GM19023 (cell line): ENCODE measurements around the gene LDLRAD3.

Experiments
- ATAC-seq: cut with Tn5 transposase; IDR thresholded peaks from one replicate; pipeline ENCODE4 v1.9.1; 2021; ENCODE audit warnings: mild to moderate bottlenecking, moderate library complexity; ENCODE audit not compliant: unreplicated experiment

Gene LDLRAD3

GRCh38 chr11:36070213-36070953 lies 126.5 kb downstream of the LDLRAD3 start:
- ATAC-seq = no peak

- ATAC-seq = no peak
Measured at GRCh38 chr11:36070954-36071330, 127.1 kb downstream of the LDLRAD3 start.

GRCh38 chr11:36071917-36072500 lies 128.1 kb downstream of the LDLRAD3 start:
- no peak for ATAC-seq

DNA sequence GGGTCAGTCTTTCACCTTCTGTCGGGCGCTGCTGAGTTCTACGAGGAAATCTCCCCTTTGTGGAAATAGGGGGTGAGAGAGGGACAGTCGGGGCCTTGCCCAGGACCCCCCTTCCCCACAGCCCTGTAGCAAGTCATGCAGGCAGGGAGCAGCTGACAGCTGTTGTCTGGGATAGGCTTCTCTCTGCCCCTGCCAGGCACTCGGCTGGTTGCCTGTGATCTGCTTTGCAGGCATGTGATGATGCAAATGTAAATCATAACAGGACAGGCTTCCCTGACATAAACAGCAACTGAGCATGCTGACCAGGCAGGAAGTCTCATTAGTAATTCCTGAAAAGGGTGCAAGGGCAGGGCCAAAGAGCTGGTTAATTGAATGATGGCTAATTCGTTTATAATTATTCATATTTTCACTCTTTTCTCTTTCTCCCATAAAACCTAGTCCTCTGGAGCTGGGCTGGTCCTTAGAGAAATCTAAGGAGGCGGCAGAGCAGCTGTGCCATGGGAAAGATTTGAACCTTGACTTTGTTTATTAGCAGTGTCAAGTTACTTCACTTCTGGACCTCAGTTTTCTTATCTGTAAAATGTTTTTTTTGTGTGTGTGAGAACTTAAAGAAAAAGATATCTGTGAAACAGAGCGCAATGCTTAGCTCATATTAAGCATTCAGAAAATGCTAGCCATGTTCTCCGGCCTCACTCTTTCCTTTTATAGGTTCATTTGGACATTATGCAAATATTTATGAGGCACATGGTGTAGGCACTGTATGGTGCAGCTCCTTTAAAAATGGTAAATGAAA lies 129.7 kb downstream of the LDLRAD3 start:
- ATAC-seq = no peak

DNA sequence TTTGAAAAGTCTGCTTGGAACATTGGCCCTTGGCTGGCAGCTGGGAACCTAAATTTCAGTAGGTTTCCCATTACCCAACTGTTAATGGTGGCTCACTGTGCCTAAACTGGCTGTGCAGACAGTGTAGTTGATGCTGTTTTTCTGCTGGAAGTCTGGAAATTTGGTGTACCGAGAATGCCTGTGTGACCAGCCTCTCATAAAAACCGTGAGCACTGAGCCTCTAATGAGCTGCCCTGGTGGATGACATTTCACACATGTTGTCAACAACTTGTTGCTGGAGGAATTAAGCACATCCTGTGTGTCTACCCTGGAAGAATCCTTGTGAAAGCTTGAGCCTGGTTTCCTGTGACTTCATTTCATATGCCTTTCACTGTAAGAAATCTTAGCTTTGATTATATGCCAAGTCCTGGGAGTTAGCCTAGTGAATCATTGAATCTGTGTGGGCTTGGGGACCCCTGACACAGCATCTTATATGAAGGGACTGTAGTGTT lies 131.1 kb downstream of the LDLRAD3 start:
- ATAC-seq = no peak

GRCh38 chr11:36077368-36077767 lies 133.5 kb downstream of the LDLRAD3 start:
- no peak for ATAC-seq

DNA sequence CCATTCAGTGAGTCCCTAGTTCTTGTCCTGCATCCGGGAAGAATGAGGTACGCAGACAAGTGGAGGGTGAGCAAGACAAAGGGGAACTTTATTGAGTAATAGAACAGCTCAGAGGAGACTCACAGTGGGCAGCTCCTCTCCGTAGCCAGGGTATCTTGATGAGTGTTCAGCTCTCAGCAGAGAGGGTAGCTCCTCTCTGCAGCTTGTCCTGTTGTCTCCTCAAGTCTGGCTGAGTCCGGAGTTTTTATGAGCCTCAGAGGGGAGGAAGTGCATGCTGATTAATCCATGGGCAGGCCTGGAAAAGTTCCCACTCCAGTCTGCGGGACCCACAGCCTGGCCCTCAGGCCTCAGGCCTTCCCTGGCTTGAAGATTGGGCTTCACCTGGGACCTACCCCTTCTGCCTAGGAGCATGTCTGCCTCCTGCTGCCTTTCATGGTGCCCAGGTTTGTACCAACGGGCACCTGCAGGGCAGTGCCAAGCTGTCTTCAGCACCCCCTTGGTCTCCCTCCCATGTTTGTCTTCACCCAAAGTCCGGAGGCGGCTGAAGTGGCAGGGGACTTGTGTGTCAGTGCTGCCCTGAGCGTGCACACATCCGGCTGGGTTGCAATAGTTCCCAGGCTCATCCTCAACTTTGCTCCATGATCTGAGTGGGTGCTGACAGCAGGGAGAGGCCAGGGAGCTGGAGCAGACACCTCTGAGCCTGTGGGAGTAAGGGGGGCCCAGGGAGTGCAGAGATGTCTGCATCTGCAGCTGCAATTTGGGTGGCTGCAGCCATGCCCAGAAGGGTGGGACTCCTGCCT lies 134.2 kb downstream of the LDLRAD3 start:
- no peak for ATAC-seq

DNA sequence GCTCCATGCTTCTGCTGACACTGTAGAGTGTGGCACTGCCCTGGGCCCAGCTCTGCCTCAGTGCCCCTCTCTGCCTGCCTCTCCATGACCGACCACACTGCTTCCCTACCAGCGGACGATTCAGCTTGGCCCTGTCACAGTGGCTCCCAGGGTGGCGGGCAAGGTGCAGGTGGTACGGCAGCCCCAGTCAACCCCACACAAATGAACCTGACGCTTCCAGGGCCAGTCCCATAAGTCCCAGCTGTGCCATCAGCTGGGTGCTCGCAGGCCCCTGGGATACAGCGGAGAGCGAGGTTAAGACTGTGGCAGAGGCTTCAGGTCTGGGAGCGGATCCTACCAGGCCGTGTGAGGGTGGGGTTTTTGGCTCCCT lies 134.8 kb downstream of the LDLRAD3 start:
- ATAC-seq = no peak

DNA sequence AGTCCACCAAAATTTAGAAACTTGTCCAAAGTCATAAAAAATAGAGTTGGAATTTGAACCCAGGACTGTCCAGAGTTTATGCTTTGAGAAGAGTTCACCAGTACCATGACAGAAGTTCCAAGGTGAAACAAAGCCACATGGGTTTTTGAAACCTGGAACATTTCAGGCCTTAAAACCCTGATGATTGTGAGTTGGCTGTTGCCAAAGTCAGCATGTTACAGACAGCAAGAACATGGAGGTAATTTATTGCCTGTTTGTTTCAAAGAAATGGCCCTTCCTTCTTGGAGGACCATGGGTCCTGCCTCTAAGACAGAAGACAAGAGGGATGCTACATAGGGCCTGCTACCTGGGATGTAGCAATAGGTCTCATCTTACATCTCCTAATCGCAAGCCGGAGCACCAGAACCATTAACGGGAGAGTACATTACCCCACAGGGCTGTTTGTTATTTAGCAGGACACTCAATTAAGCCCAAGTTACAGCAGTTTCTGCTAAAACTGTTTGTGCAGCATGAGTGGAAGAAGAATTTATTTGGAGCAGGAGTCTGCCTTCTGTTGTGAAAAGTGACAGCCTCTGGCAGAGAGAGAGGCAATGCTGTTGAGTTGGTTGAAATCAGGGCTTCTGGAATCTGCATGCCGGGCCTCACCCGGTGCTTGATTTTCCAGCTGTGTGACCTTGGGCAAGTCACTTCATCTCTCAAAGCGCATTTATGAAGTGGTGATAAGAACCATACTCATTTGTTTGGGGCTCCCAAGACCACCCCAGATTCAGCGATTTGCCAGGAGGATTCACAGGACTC lies 136.2 kb downstream of the LDLRAD3 start:
- no peak for ATAC-seq

DNA sequence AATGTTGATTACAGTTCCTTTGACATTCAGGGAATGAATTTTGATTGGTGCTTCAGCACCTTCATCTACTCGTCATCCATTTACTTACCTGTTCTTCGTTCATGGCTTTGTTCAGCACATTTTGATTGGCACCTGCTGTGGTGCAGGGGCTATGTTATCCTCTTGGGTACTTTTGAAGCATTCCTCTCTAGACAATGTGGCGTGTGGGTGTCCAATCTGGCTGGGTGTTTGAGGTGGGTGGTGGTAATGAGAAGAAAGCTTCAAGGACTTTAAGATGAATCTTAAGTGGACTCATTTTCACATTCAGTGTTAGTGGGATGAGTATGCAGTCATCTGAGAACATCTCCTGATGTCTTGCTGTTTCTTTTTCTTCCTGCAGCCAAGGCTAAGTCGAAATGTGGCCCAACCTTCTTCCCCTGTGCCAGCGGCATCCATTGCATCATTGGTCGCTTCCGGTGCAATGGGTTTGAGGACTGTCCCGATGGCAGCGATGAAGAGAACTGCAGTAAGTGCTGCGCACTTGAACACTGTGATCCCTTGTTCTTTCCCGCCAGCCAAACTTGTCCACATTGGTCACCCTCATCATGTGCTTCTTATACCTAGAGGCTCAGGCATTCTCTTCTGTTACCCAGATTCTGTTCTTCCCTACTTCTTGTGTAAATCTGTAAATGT lies 137.5 kb downstream of the LDLRAD3 start:
- ATAC-seq = no peak

- ATAC-seq = no peak
Measured at GRCh38 chr11:36086366-36086765, 142.5 kb downstream of the LDLRAD3 start.

GRCh38 chr11:36088266-36088972 lies 144.6 kb downstream of the LDLRAD3 start:
- ATAC-seq = no peak

DNA sequence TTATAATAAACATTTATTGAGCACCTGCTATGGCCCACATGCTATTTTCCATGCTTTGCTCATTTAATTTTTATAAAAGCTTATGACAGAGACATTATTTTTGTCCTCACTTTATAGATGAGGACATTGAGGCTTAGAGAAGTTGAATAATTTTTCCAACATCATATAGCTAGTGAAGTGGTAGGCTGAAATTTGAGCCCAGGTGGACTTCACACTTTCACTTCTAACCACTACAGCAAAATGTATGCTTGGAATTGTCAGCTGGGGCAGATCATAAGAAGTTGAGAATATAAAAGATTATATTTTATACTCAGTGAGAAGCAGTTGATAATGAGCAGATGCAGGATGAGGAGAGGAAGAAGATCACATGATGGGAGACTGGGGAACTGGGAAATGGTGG lies 146.1 kb downstream of the LDLRAD3 start:
- ATAC-seq = no peak

- ATAC-seq = no peak
Measured at GRCh38 chr11:36090356-36091109, 146.7 kb downstream of the LDLRAD3 start.

GRCh38 chr11:36091256-36091811 lies 147.5 kb downstream of the LDLRAD3 start:
- no peak for ATAC-seq

- no peak for ATAC-seq
Measured at GRCh38 chr11:36092314-36093030, 148.6 kb downstream of the LDLRAD3 start.

DNA sequence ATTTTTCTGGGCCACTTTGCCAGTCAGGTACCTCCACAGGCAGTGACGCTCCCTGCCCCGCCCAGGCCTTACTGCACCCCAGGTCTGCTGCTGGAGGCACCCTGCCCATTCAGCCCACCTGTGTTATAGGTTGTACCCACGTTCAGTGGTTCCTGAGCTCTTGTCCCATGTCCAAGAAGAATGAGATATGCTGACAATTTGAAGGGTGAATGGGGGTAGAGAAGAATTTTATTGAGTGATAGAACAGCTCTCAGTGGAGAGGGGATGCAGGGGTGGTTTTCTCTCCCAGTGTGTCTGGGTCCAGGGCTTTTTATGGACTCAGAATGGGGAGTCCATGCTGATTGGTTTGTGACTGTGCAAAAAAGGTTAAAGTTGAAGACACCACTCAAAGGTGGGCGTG lies 149.7 kb downstream of the LDLRAD3 start:
- no peak for ATAC-seq
